GM21360 (cell line): ENCODE results near the gene TAS2R7.
"Not testable (repeated sequence)": the region's sequence is repeated elsewhere in the genome, so short reads cannot be mapped to it uniquely, and the experiment has no call there.

Source experiments
- ATAC-seq: cut with Tn5 transposase; IDR thresholded peaks from one replicate; pipeline ENCODE4 v1.9.1; 2021; ENCODE audit warnings: mild to moderate bottlenecking, moderate library complexity; ENCODE audit not compliant: unreplicated experiment

The TAS2R7 gene

DNA sequence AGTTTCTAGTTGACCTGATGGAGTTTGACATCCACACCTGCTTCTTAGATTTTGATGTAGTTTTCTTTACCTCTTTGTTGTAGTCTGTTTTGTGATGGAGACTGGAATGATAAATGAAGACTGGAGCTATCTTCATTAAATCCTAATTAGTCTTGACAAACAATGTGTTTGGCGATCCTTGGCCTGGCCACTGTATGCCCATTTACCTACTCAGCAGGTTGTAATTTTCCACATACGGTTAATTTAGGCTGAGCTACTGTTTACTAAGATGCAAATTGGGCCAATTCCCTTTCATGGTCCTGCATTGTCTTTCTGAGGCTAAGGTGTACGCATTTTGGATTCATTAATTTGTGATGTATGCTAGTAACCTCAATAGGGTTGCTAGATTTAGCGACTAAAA is at the start of gene TAS2R7:
Gene TAS2R7 (minus strand): TSS at position 41 of the 400 bp plus-strand sequence. CDS start 57 bp downstream, outside the sequence.
- no peak for ATAC-seq

- no peak for ATAC-seq
Measured at GRCh38 chr12:10851243-10851858, 48.9 kb upstream of the TAS2R7 start.

GRCh38 chr12:10849425-10849878 is 47.0 kb upstream of the TAS2R7 start, which contains the start of gene PRR4:
TSS of gene PRR4 (minus strand) at chr12:10849475. CDS start at chr12:10849437, 38 bp downstream.
- no peak for ATAC-seq

DNA sequence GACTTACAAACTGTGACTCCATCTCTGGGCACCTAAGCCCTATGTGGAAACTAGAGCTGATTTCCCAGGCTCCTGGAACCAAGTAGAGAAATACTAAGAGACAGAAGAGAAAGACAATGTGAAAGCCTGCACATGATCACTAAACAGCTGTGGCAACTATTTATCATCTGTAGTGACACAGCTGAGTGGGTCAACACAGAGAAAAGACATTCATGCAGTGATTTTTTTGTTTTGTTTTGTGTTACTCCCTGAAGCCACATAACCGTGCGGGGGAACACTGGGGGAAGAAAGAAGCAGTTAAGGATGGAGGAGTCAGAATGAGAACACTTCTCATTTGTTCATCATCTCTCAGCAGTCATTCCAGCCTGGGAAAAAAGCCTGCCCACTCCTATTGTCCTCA is 45.3 kb upstream of the TAS2R7 start:
- ATAC-seq = no peak

- ATAC-seq = no peak
Measured at GRCh38 chr12:10842862-10843261, 40.4 kb upstream of the TAS2R7 start.

DNA sequence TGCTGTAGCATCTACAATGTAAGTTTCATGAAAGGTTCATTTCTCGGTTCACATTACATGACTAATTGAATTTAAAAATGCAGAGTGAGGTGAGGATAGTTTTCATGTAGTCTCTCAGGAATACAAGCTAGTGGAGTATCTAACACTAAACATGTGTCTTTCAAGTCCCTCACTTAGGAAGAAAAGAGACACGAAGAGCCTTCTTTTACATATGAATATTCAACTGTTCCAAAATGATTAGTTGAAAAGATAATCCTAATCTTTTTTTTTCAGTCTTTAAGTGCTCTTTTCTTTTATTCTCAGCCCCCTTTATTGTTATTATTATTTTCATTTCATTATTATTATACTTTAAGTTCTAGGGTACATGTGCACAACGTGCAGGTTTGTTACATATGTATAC is 36.0 kb upstream of the TAS2R7 start:
- ATAC-seq = no peak

GRCh38 chr12:10829994-10830393 is 27.6 kb upstream of the TAS2R7 start:
- ATAC-seq = no peak

DNA sequence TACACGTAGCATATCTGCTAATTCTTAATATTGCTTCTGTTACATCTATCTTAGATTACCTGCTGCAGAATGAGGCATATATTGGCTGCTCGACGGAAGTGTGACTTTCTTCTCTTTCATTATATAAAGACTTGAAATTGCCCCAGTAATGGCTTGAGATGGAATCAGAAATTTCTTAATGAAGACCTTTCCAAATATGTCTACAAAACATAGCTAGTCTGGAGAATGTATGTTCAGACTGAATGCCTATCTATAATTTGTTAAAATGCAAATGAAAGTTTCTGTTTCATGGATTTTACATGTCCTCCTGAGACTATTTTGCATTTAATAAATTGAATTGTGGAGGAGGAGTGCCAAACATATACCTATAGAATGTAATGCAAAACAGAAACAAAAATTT is 23.8 kb upstream of the TAS2R7 start, which contains the start of gene TAS2R10:
Gene TAS2R10 (minus strand): TSS at position 101 of the 400 bp plus-strand sequence. CDS start 89 bp downstream, at position 12.
- no peak for ATAC-seq

DNA sequence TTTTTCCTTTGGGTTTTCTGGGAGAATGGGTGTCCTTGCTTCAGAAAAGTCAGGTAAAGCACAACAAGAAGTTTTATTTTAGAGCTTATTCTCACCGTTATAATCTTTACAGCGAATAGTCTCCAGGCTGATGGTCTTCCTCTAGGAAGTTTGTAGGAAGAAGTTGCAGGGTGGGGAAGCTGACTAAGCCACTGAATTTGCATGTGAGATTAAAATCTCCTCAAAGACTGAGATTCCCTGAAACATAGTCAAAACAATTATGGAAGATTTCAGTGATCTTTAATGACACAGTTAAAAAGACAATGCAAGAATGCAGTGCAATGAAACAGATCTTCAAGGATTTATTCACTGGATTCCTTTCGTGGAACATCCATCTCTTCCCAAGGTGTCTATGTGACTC is 22.5 kb upstream of the TAS2R7 start:
- ATAC-seq = no peak

GRCh38 chr12:10811883-10812536 is 9.6 kb upstream of the TAS2R7 start:
- ATAC-seq = no peak

DNA sequence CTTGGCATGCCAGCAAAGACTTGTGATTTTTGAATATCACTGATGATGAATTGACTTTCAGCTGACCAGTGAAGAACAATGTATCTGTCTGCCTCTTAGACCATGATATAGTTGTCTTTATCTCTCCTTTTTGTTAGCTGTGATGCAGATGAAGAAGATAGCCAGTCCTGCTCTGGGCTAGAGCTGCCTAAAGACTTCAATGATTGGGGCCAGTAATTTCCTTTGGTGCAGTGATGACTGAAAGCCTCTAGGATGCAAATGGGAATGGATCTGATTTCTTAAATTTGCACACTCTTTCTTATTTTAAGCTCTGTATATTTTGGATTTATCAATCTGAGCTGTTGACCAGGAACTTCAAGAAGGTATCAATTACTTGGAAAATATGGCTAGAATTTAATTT is 7.6 kb upstream of the TAS2R7 start, which contains the start of gene TAS2R9:
Gene TAS2R9 (minus strand): TSS at position 101 of the 400 bp plus-strand sequence. CDS start 93 bp downstream, at position 8.
- no peak for ATAC-seq

DNA sequence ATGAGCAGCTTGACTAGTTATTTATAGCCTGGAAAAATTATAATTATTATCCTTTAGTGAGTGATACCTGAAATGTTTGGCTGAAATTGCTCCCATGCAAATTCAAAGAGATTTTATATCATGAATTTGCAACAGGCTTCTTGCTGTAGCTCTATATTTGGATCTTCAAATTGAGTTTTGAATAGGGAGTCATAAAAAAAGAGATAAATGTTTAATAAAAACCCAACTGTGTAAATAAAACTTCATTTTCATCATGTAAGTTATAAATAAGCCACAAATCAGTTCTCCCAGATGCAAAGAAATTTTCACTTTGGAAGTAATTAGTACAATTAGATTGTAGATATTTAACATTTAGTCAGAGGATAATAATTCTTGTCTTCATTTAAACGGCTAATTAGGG is 4.8 kb upstream of the TAS2R7 start, which contains the start of gene TAS2R8:
Gene TAS2R8 (minus strand): TSS at position 101 of the 400 bp plus-strand sequence. CDS start 306 bp downstream, outside the sequence.
- ATAC-seq = no peak

GRCh38 chr12:10801741-10802140 is 686 bp downstream of the TAS2R7 start:
- no peak for ATAC-seq

GRCh38 chr12:10794222-10794621 is 8.2 kb downstream of the TAS2R7 start:
- no peak for ATAC-seq

GRCh38 chr12:10791769-10792168 is 10.7 kb downstream of the TAS2R7 start:
- ATAC-seq = not testable (repeated sequence)

DNA sequence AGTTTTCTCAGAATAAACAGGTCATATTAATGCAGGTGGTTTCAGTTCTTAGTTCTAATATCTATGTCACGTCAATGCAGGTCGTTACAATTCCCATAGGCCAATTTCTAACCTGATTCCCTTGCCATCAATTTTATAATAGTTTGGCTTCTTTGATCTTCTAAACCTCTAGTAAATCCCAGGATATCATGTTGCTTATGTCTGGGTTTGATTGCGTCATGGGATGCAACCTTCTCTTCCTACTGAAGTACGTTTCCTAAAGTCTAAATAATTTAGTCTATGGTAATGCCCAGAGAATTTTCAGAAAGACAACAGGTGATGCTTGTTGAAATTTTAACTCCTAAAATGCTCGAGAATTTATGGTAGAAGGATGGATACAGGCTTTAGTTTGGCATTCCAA is 19.2 kb downstream of the TAS2R7 start:
- no peak for ATAC-seq

- ATAC-seq = no peak
Measured at GRCh38 chr12:10779103-10779502, 23.3 kb downstream of the TAS2R7 start.

- ATAC-seq = no peak
Measured at GRCh38 chr12:10771132-10771733, 31.2 kb downstream of the TAS2R7 start.

- ATAC-seq = no peak
Measured at GRCh38 chr12:10759657-10760056, 42.8 kb downstream of the TAS2R7 start.

DNA sequence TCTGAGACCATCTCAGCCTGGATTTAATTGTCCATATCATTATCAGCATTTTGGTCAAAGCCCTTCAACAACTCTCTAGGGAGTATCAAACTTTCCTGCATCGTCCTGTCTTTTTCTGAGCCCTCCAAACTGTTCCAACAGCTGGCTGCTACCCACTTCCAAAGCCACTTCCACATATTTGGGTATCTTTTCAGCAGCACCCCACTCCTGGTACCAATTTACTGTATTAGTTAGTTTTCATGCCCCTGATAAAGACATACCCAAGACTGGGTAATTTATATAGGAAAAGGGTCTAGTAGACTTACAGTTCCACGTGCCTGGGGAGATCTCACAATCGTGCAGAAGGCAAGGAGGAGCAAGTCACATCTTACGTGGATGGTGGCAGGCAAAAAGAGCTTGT is 46.2 kb downstream of the TAS2R7 start:
- ATAC-seq = no peak

DNA sequence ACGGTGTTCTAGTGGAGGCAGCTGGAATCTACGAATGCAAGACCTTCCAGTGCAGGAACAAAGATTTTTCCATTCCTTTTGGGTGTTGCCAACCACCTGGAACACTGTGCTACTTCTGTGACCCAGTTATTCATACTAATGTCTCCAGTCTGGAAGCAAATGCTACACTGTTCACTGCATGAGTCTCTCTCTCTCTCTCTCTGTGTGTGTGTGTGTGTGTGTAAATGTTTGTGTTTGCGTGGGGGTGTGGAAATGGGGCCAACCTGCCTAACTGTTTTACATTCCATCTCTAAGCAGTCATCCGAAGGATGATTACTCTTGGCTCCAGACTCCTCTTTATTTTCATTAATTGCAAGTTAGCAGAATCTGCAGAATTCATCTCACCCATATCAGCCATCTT is 49.4 kb downstream of the TAS2R7 start:
- ATAC-seq = no peak
